K562 (cell line): Measurements from ENCODE around the gene KBTBD4. TPM values are rescaled to one million over a fixed set of nuclear protein-coding genes. Genes with fewer than 3 reads are reported as not detected.

Experiments
- BDP1 ChIP-seq: IDR thresholded peaks from 3 replicates; pipeline ENCODE4 v1.6.1; 2011; ENCODE audit not compliant: insufficient read length, insufficient read depth
- CBX3 ChIP-seq, 2 experiments: IDR thresholded peaks; 1 replicate in 1 of 2; 2 replicates in 1 of 2; pipeline ENCODE4 v1.6.1; 2012; ENCODE audit warnings: inconsistent platforms in 2 of 2, low read length in 2 of 2, borderline replicate concordance in 1 of 2, control low read depth in 1 of 2
- CHCHD3 ChIP-seq: fragments of 250-450 bp; sonication (Bioruptor Pico); IDR thresholded peaks from 2 replicates; pipeline ENCODE4 v2.1.2; 2022; ENCODE audit warnings: mild to moderate bottlenecking
- CHD1 ChIP-seq: fragments of 200-600 bp; sonication (generic); IDR thresholded peaks from one replicate; pipeline ENCODE4 v1.6.1; 2012; ENCODE audit warnings: mild to moderate bottlenecking, moderate library complexity, low read length, inconsistent platforms
- ELF1 ChIP-seq: fragments of 200-800 bp; sonication (Bioruptor generic); IDR thresholded peaks from 2 replicates; pipeline ENCODE4 v1.6.1; 2016; ENCODE audit warnings: missing genetic modification characterization, missing compliant biosample characterization
- GABPB2 ChIP-seq: fragments of 250-450 bp; sonication (Bioruptor Pico); conservative IDR thresholded peaks from 2 replicates; pipeline ENCODE4 v1.5.1; 2021; ENCODE audit warnings: mild to moderate bottlenecking
- HDAC3 ChIP-seq: fragments of 450-650 bp; IDR thresholded peaks from 2 replicates; pipeline ENCODE4 v1.6.1; 2018; ENCODE audit warnings: borderline replicate concordance, mild to moderate bottlenecking, moderate library complexity; ENCODE audit not compliant: partially characterized antibody
- HDAC8 ChIP-seq: fragments of 450-650 bp; IDR thresholded peaks from 2 replicates; pipeline ENCODE4 v1.6.1; 2016; ENCODE audit warnings: mild to moderate bottlenecking, missing genetic modification characterization, moderate library complexity, missing compliant biosample characterization
- NBN ChIP-seq: fragments of 450-650 bp; IDR thresholded peaks from 2 replicates; pipeline ENCODE4 v1.6.1; 2016; ENCODE audit warnings: low read depth, mild to moderate bottlenecking
- NCOA2 ChIP-seq, 2 experiments: fragments of 450-650 bp; IDR thresholded peaks; 2 replicates each; pipeline ENCODE4 v1.6.1; 2018; ENCODE audit warnings: mild to moderate bottlenecking in 2 of 2, moderate library complexity in 1 of 2; ENCODE audit not compliant: partially characterized antibody in 2 of 2
- NFATC3 ChIP-seq: fragments of 450-650 bp; IDR thresholded peaks from 2 replicates; pipeline ENCODE4 v1.6.1; 2017; ENCODE audit warnings: mild to moderate bottlenecking
- NR4A1 ChIP-seq, 2 experiments: fragments of 250-450 bp in 1 of 2; fragments of 450-650 bp in 1 of 2; sonication (Bioruptor Pico) in 1 of 2; IDR thresholded peaks; 2 replicates each; pipeline versions ENCODE4 v1.4.0 to v1.6.1; 2016 to 2020; ENCODE audit warnings: mild to moderate bottlenecking in 2 of 2, missing compliant biosample characterization in 1 of 2, missing genetic modification characterization in 1 of 2, moderate library complexity in 1 of 2
- POLR2B ChIP-seq: fragments of 450-650 bp; IDR thresholded peaks from 2 replicates; pipeline ENCODE4 v1.6.1; 2018; ENCODE audit warnings: low read depth; ENCODE audit not compliant: partially characterized antibody
- RFX5 ChIP-seq: IDR thresholded peaks from 2 replicates; pipeline ENCODE4 v1.6.1; 2011; ENCODE audit warnings: low read depth, mild to moderate bottlenecking, improper control_type of control experiment, low read length
- SLC30A9 ChIP-seq: fragments of 250-450 bp; sonication (Bioruptor Pico); IDR thresholded peaks from 2 replicates; pipeline ENCODE4 v1.8.0; 2022; ENCODE audit warnings: mild to moderate bottlenecking, moderate library complexity
- ZNF146 ChIP-seq: IDR thresholded peaks from one replicate; pipeline ENCODE4 v1.6.1; 2018; ENCODE audit warnings: missing compliant biosample characterization; ENCODE audit not compliant: unreplicated experiment
- ZNF212 ChIP-seq: fragments of 450-650 bp; formaldehyde crosslinking; IDR thresholded peaks from 2 replicates; pipeline ENCODE4 v1.4.0; 2020; ENCODE audit warnings: mild to moderate bottlenecking
- ZNF785 ChIP-seq: fragments of 250-450 bp; sonication (Bioruptor Pico); IDR thresholded peaks from 2 replicates; pipeline ENCODE4 v1.4.0; 2020; ENCODE audit warnings: mild to moderate bottlenecking
- polyA plus RNA-seq, 8 experiments: library from polyadenylated mRNA; depleted of rRNA in 4 of 8; stranded (reverse) in 5 of 8; unstranded in 3 of 8; fragments of >200 nt; fragmentation: Nextera tagmentation in 2 of 8; fragmentation: Illumina TruSeq in 1 of 8; extraction: Ambion mirVana in 2 of 8; extraction: Trizol in 1 of 8; gene quantifications; 2 replicates each; pipeline versions ENCODE4 v1.2.1 to v1.2.3, GENCODE V29; 2011 to 2014; ENCODE audit warnings: inconsistent platforms in 1 of 8, missing spikeins in 1 of 8
- total RNA-seq, 7 experiments: library from RNA; depleted of rRNA in 6 of 7; stranded (reverse); fragments of >200 nt in 6 of 7; fragmentation: Illumina TruSeq in 2 of 7; extraction: Trizol in 2 of 7; gene quantifications; 2 replicates each; pipeline versions ENCODE4 v1.2.1 to v1.2.3, GENCODE V29; 2011 to 2021; ENCODE audit warnings: low replicate concordance in 1 of 7
- TF ChIP-seq, protein P1 (sequence below): fragments of 250-450 bp; sonication (Bioruptor Pico); IDR thresholded peaks from 2 replicates; pipeline ENCODE4 v1.4.0; 2020; ENCODE audit warnings: mild to moderate bottlenecking
- TF ChIP-seq, protein P2 (sequence below): fragments of 450-650 bp; formaldehyde crosslinking; IDR thresholded peaks from 2 replicates; pipeline ENCODE4 v1.4.0; 2020; ENCODE audit warnings: mild to moderate bottlenecking
- TF ChIP-seq, protein P3 (sequence below): IDR thresholded peaks from 3 replicates; pipeline ENCODE4 v1.6.1; 2011; ENCODE audit warnings: borderline replicate concordance, mild to moderate bottlenecking, moderate library complexity; ENCODE audit not compliant: insufficient read length; ENCODE audit errors: extremely low read depth
- TF ChIP-seq, protein P4 (sequence below): fragments of 250-450 bp; sonication (Bioruptor Pico); IDR thresholded peaks from 2 replicates; pipeline ENCODE4 v1.9.0; 2021; ENCODE audit warnings: mild to moderate bottlenecking

KBTBD4 gene
- total and polyA plus RNA-seq, 9 of the 15 experiments (the other 6 are each of a cell fraction or from before 2014, with no cell fraction given): 7.0 to 33.9 (median 13.3) TPM

DNA sequence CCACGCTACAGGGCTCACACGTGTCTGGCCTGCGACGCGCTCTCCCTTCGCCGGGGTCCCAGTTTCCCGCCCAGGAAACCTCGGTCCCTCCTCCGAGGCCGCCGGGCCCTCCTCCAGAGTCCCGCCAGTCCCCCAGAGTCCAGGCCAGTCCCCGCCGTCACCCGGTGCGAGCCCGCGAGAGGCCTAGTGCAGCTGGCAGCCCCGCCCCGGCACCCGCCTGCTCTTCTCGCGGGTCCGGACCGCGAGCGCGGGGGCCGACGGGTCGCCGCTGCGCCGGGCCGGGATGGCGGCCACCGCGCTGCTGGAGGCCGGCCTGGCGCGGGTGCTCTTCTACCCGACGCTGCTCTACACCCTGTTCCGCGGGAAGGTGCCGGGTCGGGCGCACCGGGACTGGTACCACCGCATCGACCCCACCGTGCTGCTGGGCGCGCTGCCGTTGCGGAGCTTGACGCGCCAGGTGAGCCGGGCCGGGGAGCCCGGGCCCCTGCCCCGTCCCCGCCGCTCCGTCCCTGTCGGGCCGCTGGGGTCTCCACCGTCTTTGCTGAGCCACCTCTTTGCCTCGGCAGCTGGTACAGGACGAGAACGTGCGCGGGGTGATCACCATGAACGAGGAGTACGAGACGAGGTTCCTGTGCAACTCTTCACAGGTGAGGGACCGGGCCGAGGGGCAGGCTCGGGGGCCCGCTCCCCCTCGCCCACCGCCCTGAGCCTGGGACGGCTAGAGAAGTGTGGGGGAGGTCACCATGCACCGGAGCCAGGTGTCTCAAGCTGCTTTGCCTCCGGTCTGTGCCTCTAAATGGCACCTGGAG, 13.2 kb downstream of the KBTBD4 start, which contains the start of gene PTPMT1 (continued):
- TF ChIP-seq NR4A1 (CRISPR knock-in tag; IDR thresholded peaks at IDR 0.05) (no peak), NR4A1 (tag; IDR thresholded peaks at IDR 0.05) (0 out of 2 replicates have a peak, but pooled peaks have one; percentile 42), RFX5 (no peak), NCOA2 (IDR thresholded peaks at IDR 0.05; ENCODE audit: partially characterized antibody in 2 of 2) (no peak), HDAC8 (tag) (no peak; the same call in 1 of the 2 replicates), ZNF146 (CRISPR knock-in tag) (no peak), ZNF212 (no peak), ZNF785 (CRISPR knock-in tag) (no peak), SLC30A9 (CRISPR knock-in tag) (no peak), CHD1 (peak; percentile 85), CHCHD3 (CRISPR knock-in tag) (no peak), HDAC3 (no peak), GABPB2 (no peak), BDP1 (no peak), NBN (0 out of 2 replicates have a peak, but pooled peaks have one; percentile 34), ELF1 (tag) (no peak), NFATC3 (no peak), CBX3 (IDR thresholded peaks at IDR 0.05; ENCODE audit: borderline replicate concordance in 1 of 2, low read length in 2 of 2) (peak in 1 of 2 experiments; percentile 58; a peak in 1 of 3 replicates), POLR2B (peak; percentile 56)
- TF ChIP-seq, protein P1, sequence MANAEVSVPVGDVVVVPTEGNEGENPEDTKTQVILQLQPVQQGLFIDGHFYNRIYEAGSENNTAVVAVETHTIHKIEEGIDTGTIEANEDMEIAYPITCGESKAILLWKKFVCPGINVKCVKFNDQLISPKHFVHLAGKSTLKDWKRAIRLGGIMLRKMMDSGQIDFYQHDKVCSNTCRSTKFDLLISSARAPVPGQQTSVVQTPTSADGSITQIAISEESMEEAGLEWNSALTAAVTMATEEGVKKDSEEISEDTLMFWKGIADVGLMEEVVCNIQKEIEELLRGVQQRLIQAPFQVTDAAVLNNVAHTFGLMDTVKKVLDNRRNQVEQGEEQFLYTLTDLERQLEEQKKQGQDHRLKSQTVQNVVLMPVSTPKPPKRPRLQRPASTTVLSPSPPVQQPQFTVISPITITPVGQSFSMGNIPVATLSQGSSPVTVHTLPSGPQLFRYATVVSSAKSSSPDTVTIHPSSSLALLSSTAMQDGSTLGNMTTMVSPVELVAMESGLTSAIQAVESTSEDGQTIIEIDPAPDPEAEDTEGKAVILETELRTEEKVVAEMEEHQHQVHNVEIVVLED (CRISPR knock-in tag): 0 out of 2 replicates have a peak, but pooled peaks have one; percentile 23
- TF ChIP-seq, protein P2, sequence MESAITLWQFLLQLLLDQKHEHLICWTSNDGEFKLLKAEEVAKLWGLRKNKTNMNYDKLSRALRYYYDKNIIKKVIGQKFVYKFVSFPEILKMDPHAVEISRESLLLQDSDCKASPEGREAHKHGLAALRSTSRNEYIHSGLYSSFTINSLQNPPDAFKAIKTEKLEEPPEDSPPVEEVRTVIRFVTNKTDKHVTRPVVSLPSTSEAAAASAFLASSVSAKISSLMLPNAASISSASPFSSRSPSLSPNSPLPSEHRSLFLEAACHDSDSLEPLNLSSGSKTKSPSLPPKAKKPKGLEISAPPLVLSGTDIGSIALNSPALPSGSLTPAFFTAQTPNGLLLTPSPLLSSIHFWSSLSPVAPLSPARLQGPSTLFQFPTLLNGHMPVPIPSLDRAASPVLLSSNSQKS: no peak
- TF ChIP-seq, protein P3, sequence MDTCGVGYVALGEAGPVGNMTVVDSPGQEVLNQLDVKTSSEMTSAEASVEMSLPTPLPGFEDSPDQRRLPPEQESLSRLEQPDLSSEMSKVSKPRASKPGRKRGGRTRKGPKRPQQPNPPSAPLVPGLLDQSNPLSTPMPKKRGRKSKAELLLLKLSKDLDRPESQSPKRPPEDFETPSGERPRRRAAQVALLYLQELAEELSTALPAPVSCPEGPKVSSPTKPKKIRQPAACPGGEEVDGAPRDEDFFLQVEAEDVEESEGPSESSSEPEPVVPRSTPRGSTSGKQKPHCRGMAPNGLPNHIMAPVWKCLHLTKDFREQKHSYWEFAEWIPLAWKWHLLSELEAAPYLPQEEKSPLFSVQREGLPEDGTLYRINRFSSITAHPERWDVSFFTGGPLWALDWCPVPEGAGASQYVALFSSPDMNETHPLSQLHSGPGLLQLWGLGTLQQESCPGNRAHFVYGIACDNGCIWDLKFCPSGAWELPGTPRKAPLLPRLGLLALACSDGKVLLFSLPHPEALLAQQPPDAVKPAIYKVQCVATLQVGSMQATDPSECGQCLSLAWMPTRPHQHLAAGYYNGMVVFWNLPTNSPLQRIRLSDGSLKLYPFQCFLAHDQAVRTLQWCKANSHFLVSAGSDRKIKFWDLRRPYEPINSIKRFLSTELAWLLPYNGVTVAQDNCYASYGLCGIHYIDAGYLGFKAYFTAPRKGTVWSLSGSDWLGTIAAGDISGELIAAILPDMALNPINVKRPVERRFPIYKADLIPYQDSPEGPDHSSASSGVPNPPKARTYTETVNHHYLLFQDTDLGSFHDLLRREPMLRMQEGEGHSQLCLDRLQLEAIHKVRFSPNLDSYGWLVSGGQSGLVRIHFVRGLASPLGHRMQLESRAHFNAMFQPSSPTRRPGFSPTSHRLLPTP: no peak
- TF ChIP-seq, protein P4, sequence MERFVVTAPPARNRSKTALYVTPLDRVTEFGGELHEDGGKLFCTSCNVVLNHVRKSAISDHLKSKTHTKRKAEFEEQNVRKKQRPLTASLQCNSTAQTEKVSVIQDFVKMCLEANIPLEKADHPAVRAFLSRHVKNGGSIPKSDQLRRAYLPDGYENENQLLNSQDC (CRISPR knock-in tag): no peak
